HG03460 (cell line): ENCODE results near the gene CNTN2.

Experiments
- ATAC-seq: cut with Tn5 transposase; IDR thresholded peaks from one replicate; pipeline ENCODE4 v1.9.1; 2021; ENCODE audit not compliant: unreplicated experiment

The CNTN2 gene

DNA sequence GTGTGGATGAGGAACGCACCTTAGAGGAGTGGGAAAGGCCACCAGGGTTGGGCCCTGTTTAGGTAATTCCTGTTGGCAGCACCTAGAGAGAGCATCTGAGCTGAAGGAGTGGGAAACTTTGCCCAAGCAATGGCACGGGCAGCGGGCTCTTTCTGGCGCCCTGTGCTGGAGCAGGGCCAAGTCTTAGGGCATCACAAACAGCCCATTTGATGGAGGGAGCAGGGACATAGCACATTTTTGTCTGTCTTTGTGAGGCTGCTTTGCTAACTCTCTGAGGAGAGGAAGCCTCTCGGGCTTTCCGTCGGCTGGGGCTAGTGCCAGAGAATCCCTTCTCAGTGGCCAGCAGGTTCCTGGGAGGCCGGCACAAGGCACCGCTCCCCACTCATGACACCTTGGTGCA lies 22.5 kb upstream of the CNTN2 start:
- ATAC-seq, result no peak

DNA sequence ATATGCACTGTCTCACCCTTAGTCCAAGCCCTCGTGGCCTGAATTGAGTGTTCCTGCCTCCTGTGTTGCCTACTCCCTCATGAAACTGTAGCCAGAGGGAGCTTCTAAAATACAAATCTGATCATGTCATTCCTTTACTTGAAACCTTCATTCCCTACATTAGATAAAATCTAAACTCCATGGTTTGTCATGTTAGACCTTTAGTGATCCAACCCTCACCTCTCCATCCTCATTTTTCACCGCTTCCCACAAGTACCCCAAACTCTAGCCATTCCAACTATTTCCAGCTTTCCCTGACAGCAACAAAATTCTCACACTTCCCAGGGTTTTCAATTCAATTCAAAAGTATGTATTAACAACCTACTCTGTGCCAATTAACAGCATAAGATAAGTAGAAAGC lies 18.3 kb upstream of the CNTN2 start:
- no peak for ATAC-seq

DNA sequence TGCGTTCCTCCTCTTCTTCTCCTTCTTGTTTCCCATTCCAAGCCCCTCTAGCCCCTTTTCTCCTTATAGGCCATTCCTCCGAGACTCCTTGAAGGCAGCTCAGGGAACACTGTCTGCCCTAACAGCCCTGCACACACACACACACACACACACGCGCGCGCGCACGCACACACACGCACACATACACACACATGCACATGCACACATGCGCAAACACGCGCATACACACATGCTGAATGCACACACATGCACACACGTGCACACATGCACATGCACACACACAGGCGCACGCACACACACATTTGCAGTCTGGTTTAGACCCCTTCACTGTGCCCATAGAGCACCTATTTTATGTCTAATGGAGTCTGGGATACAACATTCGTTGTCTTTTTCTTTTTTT lies 17.8 kb upstream of the CNTN2 start:
- no peak for ATAC-seq

DNA sequence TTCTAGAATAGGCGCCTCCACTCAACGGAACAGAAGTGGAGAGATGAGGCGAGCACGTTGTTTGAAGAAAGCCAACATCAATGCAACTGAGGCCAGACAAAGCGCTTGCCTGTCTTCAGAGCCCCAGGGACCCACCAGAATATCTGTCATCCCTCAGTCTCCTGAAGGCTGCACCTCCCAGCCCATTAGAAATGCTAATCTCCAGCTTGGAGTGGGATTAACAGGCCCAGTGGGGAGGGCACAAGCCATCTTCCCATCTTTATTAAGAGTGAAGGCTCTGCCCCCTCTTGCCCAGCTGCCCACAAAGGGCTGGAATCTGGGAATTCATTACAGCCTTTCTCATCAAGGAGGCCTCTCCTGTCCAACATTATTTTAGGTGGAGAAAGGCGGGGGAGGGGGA lies 16.8 kb upstream of the CNTN2 start:
- ATAC-seq, result no peak

DNA sequence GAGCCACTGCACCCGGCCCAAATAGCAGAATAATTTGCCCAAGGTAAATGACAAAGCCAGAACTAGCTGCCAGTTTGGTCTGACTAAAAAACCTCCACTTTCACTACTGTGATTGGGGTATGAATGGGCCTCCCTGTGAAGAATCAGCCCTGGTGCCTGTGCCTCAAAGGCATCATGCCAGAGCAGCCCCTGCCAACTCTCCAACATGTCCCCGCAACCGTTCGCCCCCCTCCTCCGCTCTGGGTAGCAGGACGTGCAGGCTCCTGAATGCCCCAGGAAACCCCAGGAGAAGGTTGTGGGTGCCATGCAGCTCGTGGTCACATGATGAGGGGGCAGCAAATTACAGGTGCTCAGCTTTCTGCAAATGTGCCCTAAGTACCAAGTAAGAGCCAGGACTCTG lies 14.6 kb upstream of the CNTN2 start:
- no peak for ATAC-seq

DNA sequence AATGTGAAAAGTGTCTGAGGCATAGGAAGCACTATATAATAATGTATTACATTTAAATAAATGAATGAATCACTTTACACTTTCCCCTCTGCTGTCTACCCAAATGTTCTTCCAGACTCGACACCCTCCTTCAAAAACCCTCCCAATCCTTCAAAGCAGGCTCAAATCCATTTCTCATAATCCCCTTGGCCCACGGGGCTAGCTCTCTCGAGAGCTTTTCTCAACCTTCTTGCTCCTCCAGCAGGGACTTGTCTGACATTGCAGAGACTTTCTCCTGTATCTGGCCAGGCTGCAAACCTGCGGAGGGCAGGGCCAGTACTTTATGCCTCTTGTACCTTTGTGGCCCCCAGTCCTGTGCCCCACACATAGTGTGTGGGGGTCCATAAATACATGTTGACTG lies 14.1 kb upstream of the CNTN2 start:
- no peak for ATAC-seq

DNA sequence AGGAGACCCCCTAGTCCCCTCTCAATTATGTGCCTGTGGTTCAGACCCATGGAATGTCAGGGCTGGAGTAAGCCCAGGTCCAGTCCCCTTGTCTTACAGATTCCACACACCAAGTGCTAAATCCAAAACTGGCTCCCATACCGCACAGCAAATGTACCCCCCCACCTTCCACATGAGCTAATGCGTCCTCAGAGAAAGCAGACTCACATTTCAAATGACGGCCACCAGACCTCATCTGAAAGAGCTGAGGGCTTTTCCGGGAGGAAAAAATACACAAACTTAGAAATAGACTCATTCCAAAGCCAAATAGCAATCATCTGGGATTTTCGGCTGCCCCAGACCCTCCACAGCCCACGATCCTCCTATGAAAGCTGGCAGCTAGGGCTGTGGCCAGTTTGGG lies 12.8 kb upstream of the CNTN2 start:
- no peak for ATAC-seq

DNA sequence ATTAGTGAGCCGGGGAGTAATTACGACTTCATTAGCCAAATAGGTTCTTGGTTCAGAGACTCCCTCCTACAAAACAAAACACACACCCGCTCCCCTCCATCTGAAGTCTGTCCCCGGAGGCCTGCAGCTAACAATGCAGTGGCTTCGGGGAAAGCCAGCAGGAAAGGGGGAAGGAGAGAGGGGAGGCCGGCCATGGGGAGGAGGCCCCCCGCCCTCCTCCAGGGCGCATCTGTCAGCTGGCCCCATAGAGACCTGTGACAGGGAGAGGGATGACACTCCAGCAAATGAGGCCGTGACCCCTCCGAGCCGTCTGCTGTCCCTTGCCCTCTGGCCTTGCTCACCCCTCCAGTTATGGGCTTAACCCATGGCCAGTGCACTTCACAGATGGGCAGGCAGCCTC lies 12.1 kb upstream of the CNTN2 start:
- no peak for ATAC-seq

DNA sequence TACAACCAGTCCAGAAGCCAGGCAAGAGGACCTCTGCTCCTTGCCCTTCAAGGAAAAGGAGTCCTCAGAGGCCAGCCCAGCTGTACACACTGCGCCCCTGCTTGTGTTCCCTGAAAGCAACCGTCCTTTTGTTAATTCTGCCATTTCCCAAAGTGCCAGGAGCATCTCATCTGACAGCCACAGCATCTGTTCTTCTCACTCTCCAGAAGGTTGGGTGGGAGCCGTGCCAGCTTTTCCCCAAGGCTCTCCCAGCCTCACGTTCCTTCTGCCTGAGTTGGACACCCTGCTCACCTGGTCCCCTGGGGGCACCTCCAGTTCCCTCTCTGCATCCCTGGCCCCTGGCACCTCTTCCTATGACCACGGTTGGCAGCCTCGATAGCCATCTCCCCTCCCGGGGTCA lies 10.5 kb upstream of the CNTN2 start:
- ATAC-seq, result no peak

DNA sequence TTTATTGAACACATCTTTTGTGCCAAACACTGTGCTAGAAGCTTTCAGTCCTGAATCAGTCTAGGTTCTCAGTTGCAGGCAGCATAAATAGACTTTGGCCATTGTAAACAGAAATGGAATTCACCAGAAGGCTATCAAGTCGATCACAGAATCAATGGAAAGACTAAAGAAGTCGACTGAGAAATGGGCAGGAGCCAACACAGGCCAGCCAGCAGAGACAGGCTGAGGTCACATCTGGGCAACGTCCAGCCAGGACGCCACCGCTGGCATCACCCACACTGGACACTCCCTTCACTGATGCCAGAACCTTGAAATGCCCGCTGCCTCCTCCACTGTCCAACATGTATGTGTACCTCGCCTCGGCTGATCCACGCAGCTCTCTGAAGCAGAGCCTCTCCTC lies 5.5 kb upstream of the CNTN2 start:
- no peak for ATAC-seq

DNA sequence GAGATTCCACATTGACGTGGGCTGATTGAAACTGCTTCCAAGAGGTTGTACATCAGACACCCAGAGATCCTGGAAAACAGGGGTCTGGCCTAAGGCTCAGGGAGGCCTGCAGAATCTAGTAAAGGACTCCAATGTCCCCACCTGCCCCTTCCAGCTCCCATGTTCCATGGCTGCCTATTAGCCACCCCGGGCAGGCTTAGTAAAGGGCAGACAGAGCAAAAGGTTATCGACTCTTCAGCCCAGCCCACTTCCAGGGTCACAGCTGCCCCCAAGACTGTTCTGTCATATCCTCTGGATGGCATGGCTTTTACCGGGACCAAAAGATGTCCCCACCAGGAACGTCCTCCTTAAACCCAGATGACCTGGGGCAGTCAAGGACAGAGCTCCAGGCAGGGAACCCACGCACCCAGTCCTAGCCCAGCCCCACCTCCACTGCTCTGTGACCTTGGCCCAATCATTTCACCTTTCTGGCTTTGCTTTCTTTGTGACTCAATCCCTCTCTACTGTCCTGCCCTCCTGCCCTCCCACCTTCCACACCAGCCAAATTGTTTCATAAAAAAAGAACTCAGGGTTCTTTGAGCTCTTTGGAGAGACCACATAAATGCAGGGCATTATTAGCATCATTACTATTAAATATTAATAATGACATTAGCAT lies 4.8 kb upstream of the CNTN2 start:
- no peak for ATAC-seq

DNA sequence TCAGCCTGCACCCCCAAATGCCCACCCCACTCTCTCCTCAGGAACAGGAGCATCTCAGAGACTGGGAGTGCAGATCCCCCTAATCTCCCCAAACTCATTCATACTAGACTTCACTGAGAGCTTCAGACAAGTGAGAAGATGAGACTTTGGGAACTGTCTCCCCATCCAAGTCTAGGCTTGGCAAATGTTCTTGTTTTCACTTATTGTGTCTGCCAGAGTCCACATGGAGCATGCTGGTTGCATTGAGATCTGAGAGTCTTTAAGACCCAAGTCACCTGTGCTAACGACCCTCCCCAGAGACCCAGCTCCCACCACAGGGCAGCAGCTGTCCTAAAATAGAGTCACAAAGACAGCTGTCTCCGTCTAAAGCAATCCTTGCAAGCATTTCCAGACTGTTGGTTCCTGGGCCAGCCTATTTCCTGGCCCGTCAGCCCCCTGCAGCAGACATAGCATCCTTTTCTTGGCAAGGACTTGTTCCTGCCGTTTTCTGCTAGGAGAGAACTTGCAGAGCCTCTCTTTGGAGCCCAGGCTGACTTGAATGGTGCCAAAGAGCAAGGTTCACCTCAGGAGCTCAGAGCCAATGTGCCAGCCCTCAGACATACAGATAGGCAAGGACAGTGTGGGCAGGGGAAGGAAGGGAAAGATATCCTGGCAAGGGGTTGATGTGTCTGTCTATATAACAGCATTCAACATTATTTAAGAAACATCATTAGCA lies 1.9 kb upstream of the CNTN2 start:
- no peak for ATAC-seq

DNA sequence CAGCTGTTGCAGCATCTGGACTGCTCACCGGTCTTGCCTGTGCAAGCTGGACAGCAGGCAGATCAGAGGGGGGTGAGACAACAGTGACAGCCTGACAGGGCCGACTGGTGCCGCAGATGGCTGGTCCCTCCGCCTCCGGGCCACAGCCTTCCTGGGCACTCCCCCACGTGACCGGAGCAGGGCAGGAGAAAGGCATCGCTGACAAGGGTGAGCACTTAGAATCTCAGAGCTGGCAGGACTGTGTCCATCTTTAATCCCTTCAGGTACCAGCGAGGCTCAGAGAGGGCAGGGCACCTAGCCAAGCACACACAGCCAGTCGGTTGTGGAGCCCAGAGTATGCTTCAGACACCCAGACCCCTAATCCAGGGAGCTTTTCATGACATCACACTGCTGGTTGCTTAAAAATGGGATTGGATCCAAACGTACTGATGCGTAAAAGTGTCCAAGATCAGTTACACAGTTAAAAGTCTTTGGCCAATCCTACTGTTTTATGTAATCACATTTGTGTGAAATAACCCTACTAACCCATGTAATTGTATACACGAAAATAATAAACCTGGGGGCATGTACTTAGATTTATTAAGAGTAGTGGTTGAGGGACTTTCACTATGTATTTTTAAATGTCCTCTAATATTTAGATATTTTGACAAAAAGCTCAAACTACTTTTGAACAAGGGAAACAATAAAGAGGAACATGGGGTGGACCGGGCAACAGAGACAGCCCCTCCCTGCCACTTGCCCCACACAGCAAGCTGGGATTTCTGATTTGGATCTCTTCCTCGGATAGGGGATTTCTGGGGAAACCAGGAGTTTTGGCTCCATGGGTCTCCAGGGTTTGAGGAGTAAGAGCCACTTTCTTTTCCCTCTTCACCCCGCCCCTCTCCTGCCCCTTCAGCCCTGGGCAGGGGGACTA lies 758 bp upstream of the CNTN2 start:
- no peak for ATAC-seq

DNA sequence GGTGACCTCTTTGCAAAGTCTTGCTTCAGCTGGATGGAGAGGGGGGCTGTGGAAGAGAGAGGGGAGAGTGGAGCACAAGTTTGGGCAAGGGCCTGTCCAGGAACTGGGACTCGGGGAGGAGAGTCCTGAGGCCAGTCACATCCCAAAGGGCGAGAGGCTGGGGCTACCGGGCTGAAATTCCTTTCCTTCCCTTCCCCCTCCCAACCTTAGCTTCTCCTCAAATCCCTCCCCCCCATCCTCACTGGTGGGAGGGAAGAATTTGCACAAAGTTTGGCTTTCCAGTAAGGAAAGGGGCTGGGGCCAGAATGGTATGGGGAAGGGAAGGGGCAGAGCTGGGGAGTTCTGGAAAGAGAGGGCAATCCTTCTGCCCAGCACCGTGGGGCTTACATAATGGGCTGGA lies 854 bp downstream of the CNTN2 start:
- no peak for ATAC-seq

DNA sequence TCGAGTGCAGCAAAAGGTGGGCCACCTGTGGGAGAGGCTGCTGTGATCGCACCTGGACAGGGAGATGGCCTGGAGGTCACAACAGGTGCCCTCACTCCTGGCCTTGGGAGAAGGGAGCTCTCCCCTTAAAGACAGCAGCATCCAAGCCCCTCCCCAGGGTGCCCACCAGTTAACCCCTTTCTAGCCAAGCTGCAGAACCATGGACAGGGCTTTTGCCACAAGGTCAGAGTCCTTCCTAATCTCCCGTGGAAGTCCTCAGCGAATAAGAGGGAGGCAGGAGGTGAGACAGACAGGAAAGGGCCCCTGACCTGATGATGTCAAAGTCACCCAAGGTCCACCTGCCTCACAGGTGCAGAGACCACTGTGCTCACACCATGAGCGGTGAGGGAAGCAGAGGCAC lies 1.7 kb downstream of the CNTN2 start:
- ATAC-seq, result no peak

DNA sequence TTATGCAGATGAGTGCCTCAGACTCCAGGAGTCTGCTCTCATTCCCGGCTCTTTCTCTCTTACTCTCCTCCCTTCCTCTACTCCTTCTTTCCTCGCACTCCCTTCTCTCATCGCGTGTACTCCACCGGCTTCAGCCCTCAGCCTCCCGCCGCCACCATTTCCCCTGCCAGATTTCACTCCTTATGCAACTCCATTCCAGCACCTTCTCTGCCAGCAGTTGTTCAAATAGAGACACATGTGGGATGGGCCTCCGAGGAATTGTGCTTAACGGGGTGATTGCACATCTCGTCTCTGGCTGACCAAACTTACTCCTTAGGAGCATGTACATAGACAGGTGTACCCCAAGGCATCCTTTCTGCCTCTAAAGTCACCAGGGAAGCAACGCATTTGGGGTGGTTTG lies 2.1 kb downstream of the CNTN2 start:
- ATAC-seq, result no peak

DNA sequence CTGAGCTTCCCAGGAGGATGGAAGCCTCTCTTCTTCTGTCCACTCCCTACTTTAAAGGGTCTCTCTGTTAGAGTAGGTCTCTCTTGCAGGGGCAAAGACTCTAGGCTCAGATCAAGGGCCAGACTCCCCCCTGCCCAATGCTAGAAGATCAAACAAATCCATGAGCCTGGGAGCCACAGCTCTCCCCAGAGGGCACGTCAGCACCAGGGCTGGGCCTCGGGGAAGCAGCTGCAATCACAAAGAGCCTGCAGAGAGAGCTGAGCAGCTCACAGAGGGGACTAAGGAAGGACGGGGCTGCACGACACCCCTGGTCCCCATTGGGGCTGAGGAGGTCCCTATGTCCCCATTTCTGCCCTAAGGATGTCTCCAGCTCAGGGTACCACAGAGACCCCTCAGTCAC lies 3.9 kb downstream of the CNTN2 start:
- no peak for ATAC-seq

DNA sequence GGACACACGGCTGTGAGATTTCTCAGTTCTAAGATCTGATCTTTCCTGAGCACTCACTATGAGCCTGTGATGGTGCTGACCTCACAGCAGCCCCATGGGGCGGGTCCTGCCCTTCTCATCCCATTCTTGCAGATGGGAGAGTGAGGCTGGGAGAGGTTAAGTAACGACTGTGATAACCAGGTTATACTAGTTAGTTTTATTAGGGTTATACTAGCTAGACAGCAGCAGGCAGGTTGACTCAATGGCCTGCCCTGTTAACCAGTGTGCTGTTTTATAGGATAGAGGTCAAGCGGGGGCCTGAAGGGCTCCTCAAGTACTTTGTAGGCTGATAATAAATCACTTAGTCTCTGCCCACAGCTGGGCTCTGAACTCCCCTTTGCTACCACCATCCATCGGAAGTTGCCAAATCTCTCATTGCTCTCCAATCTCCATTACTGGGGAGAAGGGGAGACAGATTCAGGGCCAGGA lies 4.8 kb downstream of the CNTN2 start:
- ATAC-seq, result no peak

DNA sequence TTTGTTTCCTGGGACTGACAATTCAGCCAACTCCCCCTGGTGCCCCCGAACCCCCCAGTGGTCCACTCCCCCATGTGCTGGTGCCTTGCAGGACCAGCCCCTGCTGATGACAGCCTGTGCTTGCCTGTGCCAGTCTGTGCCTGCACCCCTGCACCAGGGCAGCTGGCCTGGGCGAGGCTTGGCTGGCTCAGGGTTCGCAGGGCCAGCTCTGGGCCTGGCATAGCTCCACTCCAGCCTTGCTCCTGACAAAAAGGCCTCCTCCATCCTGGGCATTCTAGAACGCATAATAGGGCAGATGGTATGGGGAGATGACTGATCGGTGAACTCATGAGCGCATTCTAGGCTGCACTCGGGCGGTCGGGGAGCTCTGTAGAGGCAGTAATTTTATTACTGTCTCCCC lies 5.4 kb downstream of the CNTN2 start:
- ATAC-seq, result no peak

DNA sequence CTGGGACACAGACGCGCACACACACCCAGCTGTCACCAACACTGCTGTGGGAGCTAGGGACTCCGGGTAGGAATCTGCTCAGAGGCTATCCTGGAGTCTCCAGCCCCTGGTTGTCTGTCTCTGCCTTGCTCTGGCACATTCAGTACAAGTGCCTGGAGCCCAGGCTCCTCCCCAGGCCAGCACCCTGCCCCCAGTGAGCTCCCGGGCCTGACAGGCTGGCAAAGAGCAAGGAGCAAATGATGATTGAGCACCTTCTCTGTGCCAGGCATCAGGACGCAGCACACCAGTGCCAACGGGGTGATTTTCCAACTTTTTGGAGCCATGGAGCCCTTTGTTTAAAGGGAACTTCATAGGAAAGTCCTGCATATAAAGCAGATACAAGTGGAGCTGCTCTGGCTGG lies 6.5 kb downstream of the CNTN2 start:
- no peak for ATAC-seq

DNA sequence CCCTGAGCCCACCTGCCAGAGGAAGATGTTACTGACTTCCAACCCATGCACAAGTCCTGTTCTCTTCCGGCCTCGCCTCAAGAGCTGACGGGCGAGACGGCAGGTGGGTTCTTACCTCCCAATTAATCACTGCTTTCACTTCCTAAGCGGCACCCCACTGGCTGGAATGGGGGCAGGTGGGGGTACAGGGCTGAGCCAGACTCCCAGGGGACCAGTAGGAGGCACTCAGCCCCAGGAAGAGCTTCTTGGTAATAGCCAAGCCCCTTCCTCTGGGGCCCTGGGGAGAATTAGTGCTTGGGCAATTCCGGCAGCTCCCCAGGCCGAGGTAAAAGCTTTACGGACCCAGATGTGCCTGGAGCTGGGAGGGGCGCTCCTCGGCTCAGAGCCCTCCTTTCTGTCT lies 9.7 kb downstream of the CNTN2 start:
- ATAC-seq, result no peak

DNA sequence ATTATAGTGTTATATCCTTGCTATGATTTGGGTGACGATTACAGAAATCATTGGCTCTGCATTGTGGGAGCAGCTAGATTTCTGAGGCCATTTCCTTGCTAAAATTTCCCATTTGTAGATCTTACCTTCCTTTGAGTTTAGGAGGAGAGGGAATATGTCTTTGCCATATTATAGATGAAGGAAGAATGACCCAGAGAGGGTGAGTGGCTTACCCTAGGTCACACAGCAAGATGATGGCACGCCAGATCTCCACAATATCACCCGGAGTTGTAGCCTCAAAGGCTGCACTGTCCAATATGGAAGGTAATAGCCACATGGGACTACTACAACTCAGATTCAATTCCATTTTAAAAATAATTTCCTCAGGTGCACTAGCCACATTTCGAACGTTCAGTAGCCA lies 10.3 kb downstream of the CNTN2 start:
- ATAC-seq, result no peak
